ENCODE data around the gene PPP1R3C.

The PPP1R3C gene

GRCh38 chr10:91614225-91614624 lies 18.6 kb downstream of the PPP1R3C start (continued):
- TF ChIP-seq ZNF366 (tag by site-specific recombination; conservative IDR thresholded peaks at IDR 0.05) (no peak), ZNF600 (tag by site-specific recombination; IDR thresholded peaks at IDR 0.05) (no peak), SALL2 (tag by site-specific recombination; IDR thresholded peaks at IDR 0.05; ENCODE audit: borderline replicate concordance) (no peak), ZSCAN30 (tag by site-specific recombination; IDR thresholded peaks at IDR 0.05) (no peak), ZNF211 (tag by site-specific recombination; IDR thresholded peaks at IDR 0.05; ENCODE audit: low read depth) (no peak), PRDM10 (tag by site-specific recombination; IDR thresholded peaks at IDR 0.05) (no peak), ZNF596 (tag by site-specific recombination; IDR thresholded peaks at IDR 0.05) (no peak)
- TF ChIP-seq, protein P1, sequence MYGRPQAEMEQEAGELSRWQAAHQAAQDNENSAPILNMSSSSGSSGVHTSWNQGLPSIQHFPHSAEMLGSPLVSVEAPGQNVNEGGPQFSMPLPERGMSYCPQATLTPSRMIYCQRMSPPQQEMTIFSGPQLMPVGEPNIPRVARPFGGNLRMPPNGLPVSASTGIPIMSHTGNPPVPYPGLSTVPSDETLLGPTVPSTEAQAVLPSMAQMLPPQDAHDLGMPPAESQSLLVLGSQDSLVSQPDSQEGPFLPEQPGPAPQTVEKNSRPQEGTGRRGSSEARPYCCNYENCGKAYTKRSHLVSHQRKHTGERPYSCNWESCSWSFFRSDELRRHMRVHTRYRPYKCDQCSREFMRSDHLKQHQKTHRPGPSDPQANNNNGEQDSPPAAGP (tag by site-specific recombination; IDR thresholded peaks at IDR 0.05), result no peak
- TF ChIP-seq, protein P2, sequence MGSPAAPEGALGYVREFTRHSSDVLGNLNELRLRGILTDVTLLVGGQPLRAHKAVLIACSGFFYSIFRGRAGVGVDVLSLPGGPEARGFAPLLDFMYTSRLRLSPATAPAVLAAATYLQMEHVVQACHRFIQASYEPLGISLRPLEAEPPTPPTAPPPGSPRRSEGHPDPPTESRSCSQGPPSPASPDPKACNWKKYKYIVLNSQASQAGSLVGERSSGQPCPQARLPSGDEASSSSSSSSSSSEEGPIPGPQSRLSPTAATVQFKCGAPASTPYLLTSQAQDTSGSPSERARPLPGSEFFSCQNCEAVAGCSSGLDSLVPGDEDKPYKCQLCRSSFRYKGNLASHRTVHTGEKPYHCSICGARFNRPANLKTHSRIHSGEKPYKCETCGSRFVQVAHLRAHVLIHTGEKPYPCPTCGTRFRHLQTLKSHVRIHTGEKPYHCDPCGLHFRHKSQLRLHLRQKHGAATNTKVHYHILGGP (tag by site-specific recombination; IDR thresholded peaks at IDR 0.05), result no peak
- TF ChIP-seq, protein P3, sequence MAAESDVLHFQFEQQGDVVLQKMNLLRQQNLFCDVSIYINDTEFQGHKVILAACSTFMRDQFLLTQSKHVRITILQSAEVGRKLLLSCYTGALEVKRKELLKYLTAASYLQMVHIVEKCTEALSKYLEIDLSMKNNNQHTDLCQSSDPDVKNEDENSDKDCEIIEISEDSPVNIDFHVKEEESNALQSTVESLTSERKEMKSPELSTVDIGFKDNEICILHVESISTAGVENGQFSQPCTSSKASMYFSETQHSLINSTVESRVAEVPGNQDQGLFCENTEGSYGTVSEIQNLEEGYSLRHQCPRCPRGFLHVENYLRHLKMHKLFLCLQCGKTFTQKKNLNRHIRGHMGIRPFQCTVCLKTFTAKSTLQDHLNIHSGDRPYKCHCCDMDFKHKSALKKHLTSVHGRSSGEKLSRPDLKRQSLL (tag by site-specific recombination; IDR thresholded peaks at IDR 0.05), result no peak
- TF ChIP-seq, protein P4, sequence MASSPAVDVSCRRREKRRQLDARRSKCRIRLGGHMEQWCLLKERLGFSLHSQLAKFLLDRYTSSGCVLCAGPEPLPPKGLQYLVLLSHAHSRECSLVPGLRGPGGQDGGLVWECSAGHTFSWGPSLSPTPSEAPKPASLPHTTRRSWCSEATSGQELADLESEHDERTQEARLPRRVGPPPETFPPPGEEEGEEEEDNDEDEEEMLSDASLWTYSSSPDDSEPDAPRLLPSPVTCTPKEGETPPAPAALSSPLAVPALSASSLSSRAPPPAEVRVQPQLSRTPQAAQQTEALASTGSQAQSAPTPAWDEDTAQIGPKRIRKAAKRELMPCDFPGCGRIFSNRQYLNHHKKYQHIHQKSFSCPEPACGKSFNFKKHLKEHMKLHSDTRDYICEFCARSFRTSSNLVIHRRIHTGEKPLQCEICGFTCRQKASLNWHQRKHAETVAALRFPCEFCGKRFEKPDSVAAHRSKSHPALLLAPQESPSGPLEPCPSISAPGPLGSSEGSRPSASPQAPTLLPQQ (tag by site-specific recombination; IDR thresholded peaks at IDR 0.05), result no peak

DNA sequence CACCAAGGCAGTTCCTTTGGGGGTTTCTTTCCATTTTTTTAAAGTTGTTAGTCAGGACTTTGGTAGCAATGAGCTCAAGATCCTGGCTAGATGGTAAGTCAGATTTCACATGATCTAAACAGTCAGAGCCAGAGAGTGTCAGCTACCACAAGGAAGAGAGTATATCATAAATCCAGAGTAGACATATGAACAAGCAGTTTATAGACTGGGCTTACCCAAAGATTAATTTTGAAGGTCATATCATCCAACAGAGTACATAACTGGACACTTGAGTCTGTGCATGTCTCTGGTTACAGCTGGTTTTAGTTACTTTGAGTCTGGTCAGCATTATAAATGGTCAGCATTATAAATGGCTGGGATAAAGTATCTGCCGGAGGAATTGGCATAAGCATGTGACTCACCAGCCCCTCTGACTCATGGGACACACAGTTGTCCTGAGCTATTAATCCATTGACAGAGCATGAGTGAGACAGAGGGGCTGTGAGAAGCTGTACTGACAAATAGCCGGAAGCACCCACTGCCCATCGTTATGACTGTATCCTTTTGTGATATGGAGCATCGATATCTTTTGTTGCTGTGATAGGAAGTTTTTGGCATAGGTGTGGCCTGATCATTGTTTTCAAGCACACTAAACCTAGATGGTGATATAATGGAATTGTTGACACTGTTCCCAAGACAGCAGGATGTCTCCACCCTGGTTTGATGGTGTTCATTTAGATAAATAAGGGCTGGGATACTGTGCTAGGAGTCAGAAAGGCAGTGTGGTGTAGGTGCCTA lies 19.3 kb downstream of the PPP1R3C start:
- POLR2A ChIA-PET, result interaction anchor here (0.8 to 1.0 kb wide), 2 partner anchors 16 to 20 kb away, joined by 3 read pairs; no protein-coding TSS in a partner anchor
- H3K36me3 ChIP-seq (ENCODE audit: control insufficient read depth in 2 of 2, insufficient read depth in 1 of 2, low read length in 2 of 2), result no peaks in the 10 kb centered on the region
- TF ChIP-seq HIC1 (tag by site-specific recombination; IDR thresholded peaks at IDR 0.05) (peak; percentile 18; the same call in 1 of the 2 replicates), ZNF660 (tag by site-specific recombination; IDR thresholded peaks at IDR 0.05) (0 out of 2 replicates have a peak, but pooled peaks have one; percentile 32), ZNF394 (tag by site-specific recombination; IDR thresholded peaks at IDR 0.05; ENCODE audit: borderline replicate concordance) (no peak), BCL11A (tag by site-specific recombination; IDR thresholded peaks at IDR 0.05; ENCODE audit: low read depth) (no peak), ZNF366 (tag by site-specific recombination; conservative IDR thresholded peaks at IDR 0.05) (0 out of 2 replicates have a peak, but pooled peaks have one; percentile 19), ZNF335 (tag by site-specific recombination; conservative IDR thresholded peaks at IDR 0.05) (0 out of 2 replicates have a peak, but pooled peaks have one; percentile 23)
- TF ChIP-seq, protein P5, sequence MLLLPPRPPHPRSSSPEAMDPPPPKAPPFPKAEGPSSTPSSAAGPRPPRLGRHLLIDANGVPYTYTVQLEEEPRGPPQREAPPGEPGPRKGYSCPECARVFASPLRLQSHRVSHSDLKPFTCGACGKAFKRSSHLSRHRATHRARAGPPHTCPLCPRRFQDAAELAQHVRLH (tag by site-specific recombination; IDR thresholded peaks at IDR 0.05), result no peak
- TF ChIP-seq, protein P4 (tag by site-specific recombination; IDR thresholded peaks at IDR 0.05), result peak; percentile 36; the same call in 1 of the 2 replicates
- TF ChIP-seq, protein P6, sequence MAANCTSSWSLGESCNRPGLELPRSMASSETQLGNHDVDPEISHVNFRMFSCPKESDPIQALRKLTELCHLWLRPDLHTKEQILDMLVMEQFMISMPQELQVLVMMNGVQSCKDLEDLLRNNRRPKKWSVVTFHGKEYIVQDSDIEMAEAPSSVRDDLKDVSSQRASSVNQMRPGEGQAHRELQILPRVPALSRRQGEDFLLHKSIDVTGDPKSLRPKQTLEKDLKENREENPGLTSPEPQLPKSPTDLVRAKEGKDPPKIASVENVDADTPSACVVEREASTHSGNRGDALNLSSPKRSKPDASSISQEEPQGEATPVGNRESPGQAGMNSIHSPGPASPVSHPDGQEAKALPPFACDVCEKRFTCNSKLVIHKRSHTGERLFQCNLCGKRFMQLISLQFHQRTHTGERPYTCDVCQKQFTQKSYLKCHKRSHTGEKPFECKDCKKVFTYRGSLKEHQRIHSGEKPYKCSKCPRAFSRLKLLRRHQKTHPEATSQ (tag by site-specific recombination; IDR thresholded peaks at IDR 0.05), result no peak

More for the DNA sequence above, 19.3 kb downstream of the PPP1R3C start:
- Histone ChIP-seq H3K4me1 (ENCODE audit: control insufficient read depth, insufficient read depth, low read length) (peaks cover 2% of the 10 kb centered on the region), H3K4me3 (ENCODE audit: low read depth, low read length) (no peak overlapping the region), H3K9me3 (ENCODE audit: control insufficient read depth, insufficient read depth, low read depth, low read length) (no peaks in the 10 kb centered on the region), H3K27ac (ENCODE audit: extremely low read depth, low read depth, low read length) (no peak overlapping the region)
- CTCF ChIA-PET, result interaction anchor here (0.8 to 1.5 kb wide), 3 partner anchors 17 to 61 kb away, joined by 3 to 4 read pairs (median 4); no protein-coding TSS in a partner anchor
